Measurements from ENCODE around the gene NPPA. TPM values are rescaled to one million over a fixed set of nuclear protein-coding genes. Genes with fewer than 3 reads are reported as not detected.
"Not testable (repeated sequence)": the region's sequence is repeated elsewhere in the genome, so short reads cannot be mapped to it uniquely, and the experiment has no call there.

NPPA gene
- total RNA-seq, 1 donor, result not detected

GRCh38 chr1:11807133-11807532 is 40.5 kb downstream of the NPPA start:
- no peak for DNase-seq (ENCODE audit: low read depth)
- peak overlapping the region; percentile 89 for H3K4me3 ChIP-seq (ENCODE audit: low read depth, low read length)
- TF ChIP-seq CTCF (IDR thresholded peaks at IDR 0.05; ENCODE audit: insufficient read depth, low read depth, low read length), result no peak

GRCh38 chr1:11806307-11806936 is 41.2 kb downstream of the NPPA start:
- peak overlapping the region; percentile 89 for H3K4me3 ChIP-seq (ENCODE audit: low read depth, low read length)
- DNase-seq (ENCODE audit: low read depth), result peak; percentile 36

GRCh38 chr1:11805422-11806306 is 41.9 kb downstream of the NPPA start, which contains the start of the genes CLCN6 and MTHFR:
TSS of gene CLCN6 (plus strand) at chr1:11806191. CDS start at chr1:11806263, 72 bp downstream.
TSS of gene MTHFR (minus strand) at chr1:11805964. CDS start at chr1:11803116, 2,848 bp downstream.
- H3K4me3 ChIP-seq (ENCODE audit: low read depth, low read length), result peak within 1 kb of the TSS; percentile 89
- no peak for TF ChIP-seq CTCF (IDR thresholded peaks at IDR 0.05; ENCODE audit: insufficient read depth, low read depth, low read length)
- DNase-seq (ENCODE audit: low read depth), result peak; percentile 99

More at GRCh38 chr1:11806307-11806936, 41.2 kb downstream of the NPPA start:
- TF ChIP-seq CTCF (IDR thresholded peaks at IDR 0.05; ENCODE audit: insufficient read depth, low read depth, low read length), result no peak

GRCh38 chr1:11804666-11805421 is 42.7 kb downstream of the NPPA start:
- DNase-seq (ENCODE audit: low read depth), result peak; percentile 70
- H3K4me3 ChIP-seq (ENCODE audit: low read depth, low read length), result peak overlapping the region; percentile 89
- TF ChIP-seq CTCF (IDR thresholded peaks at IDR 0.05; ENCODE audit: insufficient read depth, low read depth, low read length), result no peak

GRCh38 chr1:11803924-11804665 is 43.5 kb downstream of the NPPA start:
- H3K4me3 ChIP-seq (ENCODE audit: low read depth, low read length), result peak overlapping the region; percentile 89
- not testable (repeated sequence) for DNase-seq (ENCODE audit: low read depth)

GRCh38 chr1:11802973-11803885 is 44.4 kb downstream of the NPPA start:
- H3K4me3 ChIP-seq (ENCODE audit: low read depth, low read length), result peak overlapping the region; percentile 75
- peak; percentile 97 for DNase-seq (ENCODE audit: low read depth)
- no peak for TF ChIP-seq CTCF (IDR thresholded peaks at IDR 0.05; ENCODE audit: insufficient read depth, low read depth, low read length)

All from fibroblast of villous mesenchyme (primary cell).